Stomach (tissue), 4 donors: ENCODE data around the gene DTNBP1.

Source experiments
- CTCF ChIP-seq, 7 experiments: fragments of 450-650 bp in 4 of 7; fragments of 200-600 bp in 3 of 7; sonication (generic) in 3 of 7; IDR thresholded peaks; one replicate each; pipeline ENCODE4 v1.5.1; 2016 to 2019; ENCODE audit warnings: antibody characterized with exemption in 7 of 7, control low read depth in 2 of 7, mild to moderate bottlenecking in 1 of 7
- EP300 ChIP-seq: sonication (generic); formaldehyde crosslinking; IDR thresholded peaks from one replicate; pipeline ENCODE4 v1.6.1; 2017; ENCODE audit warnings: antibody characterized with exemption
- POLR2A ChIP-seq, 4 donors: fragments of 450-650 bp; IDR thresholded peaks; one replicate each; pipeline ENCODE4 v1.6.1; 2016; ENCODE audit warnings: antibody characterized with exemption in 4 of 4, control low read depth in 2 of 4, mild to moderate bottlenecking in 1 of 4, moderate library complexity in 1 of 4
- POLR2AphosphoS5 ChIP-seq, 3 donors: sonication (generic); formaldehyde crosslinking; IDR thresholded peaks; one replicate each; pipeline ENCODE4 v1.6.1; 2016; ENCODE audit warnings: antibody characterized with exemption in 3 of 3

- no peak for TF ChIP-seq CTCF (IDR thresholded peaks at IDR 0.05)
- no peak for TF ChIP-seq EP300
- no peak for TF ChIP-seq POLR2AphosphoS5 (IDR thresholded peaks at IDR 0.05)
- TF ChIP-seq POLR2A (IDR thresholded peaks at IDR 0.05): no peak
Measured at GRCh38 chr6:15709651-15710269, 46.9 kb upstream of the DTNBP1 start.
